Tibial nerve (tissue), 4 donors: ENCODE results near the gene NBL1. TPM values are rescaled to one million over a fixed set of nuclear protein-coding genes. Genes with fewer than 3 reads are reported as not detected.

Experiments
- DNase-seq, 2 donors: peaks; one replicate each; pipeline ENCODE4 v3.0.0-alpha.2; 2019; ENCODE audit warnings: low spot score in 2 of 2
- H3K27ac ChIP-seq, 4 donors: fragments of 200-600 bp; sonication (generic) in 3 of 4; one replicate each; pipeline ENCODE4 v1.5.1; 2017 to 2019; ENCODE audit warnings: mild to moderate bottlenecking in 1 of 4
- H3K27me3 ChIP-seq, 2 donors: fragments of 200-600 bp; sonication (generic) in 1 of 2; one replicate each; pipeline versions ENCODE4 v1.5.1 to v1.6.0; 2017 to 2019
- H3K36me3 ChIP-seq, 3 donors: fragments of 200-600 bp; sonication (generic); one replicate each; pipeline ENCODE4 v1.5.1; 2018 to 2019
- H3K4me1 ChIP-seq, 4 donors: fragments of 200-600 bp; sonication (generic) in 3 of 4; one replicate each; pipeline ENCODE4 v1.5.1; 2017 to 2019
- H3K4me3 ChIP-seq, 4 donors: fragments of 200-600 bp; sonication (generic) in 3 of 4; one replicate each; pipeline ENCODE4 v1.5.1; 2017 to 2019; ENCODE audit warnings: mild to moderate bottlenecking in 1 of 4, moderate library complexity in 1 of 4
- H3K9me3 ChIP-seq, 4 donors: fragments of 200-600 bp; sonication (generic) in 3 of 4; one replicate each; pipeline ENCODE4 v1.5.1; 2017 to 2019
- EP300 ChIP-seq, 2 donors: sonication (generic); formaldehyde crosslinking; IDR thresholded peaks; one replicate each; pipeline ENCODE4 v1.6.1; 2017; ENCODE audit warnings: antibody characterized with exemption in 2 of 2, mild to moderate bottlenecking in 1 of 2
- POLR2A ChIP-seq, 2 donors: fragments of 450-650 bp; IDR thresholded peaks; one replicate each; pipeline ENCODE4 v1.6.1; 2017; ENCODE audit warnings: antibody characterized with exemption in 2 of 2, mild to moderate bottlenecking in 2 of 2, moderate library complexity in 2 of 2
- WGBS, 2 donors: methylation state at CpG; one replicate each; pipeline ENCODE4 v1.1.5; 2018; 5-methylcytosine and 5-hydroxymethylcytosine counted together
- total RNA-seq, 4 donors: library from RNA; depleted of rRNA; stranded (reverse); fragments of >200 nt; gene quantifications; one replicate each; pipeline ENCODE4 v1.1.0, GENCODE V29; 2016
- TF ChIP-seq, protein P1 (sequence below), 5 experiments: fragments of 200-600 bp in 3 of 5; fragments of 450-650 bp in 2 of 5; sonication (generic) in 3 of 5; IDR thresholded peaks; one replicate each; pipeline ENCODE4 v1.5.1; 2016 to 2019; ENCODE audit warnings: antibody characterized with exemption in 5 of 5, mild to moderate bottlenecking in 3 of 5, moderate library complexity in 2 of 5

The NBL1 gene, protein sequence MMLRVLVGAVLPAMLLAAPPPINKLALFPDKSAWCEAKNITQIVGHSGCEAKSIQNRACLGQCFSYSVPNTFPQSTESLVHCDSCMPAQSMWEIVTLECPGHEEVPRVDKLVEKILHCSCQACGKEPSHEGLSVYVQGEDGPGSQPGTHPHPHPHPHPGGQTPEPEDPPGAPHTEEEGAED
- 100 to 1,000 TPM in 2 of 4 donors, 10 to 100 TPM in 2; 71.9 to 157 (median 92.0) TPM for total RNA-seq

DNA sequence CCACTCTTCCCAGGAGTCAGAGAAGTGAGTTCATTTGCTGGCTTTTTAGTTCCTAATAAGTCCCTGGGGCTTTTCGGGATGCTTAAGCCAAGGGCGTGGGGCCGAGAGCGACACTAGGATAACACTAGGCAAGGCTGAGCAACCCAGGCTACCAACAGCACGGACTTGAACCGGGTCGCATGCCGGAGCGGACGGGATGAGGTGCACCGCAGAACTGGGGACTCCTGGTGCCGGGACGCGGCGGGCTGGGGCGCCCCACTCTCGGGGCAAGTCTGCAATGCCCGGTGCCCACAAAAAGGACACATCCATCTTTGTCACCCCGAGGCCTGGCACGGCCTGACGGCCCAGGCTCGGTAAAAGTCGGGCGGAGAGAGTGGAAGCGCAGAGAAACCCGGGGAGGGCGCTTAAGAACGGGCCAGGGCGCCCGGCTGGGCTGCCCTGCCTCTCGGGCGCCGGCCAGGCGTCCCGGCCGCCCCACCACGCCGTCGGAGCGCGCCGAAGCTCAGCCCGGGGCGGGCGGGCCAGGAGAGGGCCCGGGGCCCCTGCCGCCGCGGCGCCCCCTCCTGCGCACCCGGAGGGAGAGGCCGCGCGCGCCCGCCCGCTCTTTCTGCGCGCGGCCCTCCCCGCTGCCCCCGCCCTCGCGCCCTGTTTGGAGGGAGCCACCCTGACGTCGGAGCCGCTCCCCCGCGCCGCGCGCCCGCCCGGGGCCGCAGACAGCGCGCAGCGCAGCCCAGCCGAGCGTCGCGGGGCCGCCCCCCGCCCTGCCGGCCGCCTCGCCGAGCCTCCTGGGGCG lies at the start of gene NBL1:
Gene NBL1, plus strand, starts transcription at position 710 of the 793 bp plus-strand sequence. CDS start 10,720 bp downstream, outside the sequence.
- H3K4me3 ChIP-seq = peak within 1 kb of the TSS; percentile 46 to 72 (median 61)
- no peaks in the 10 kb centered on the region for H3K36me3 ChIP-seq
- peak; percentile 55 to 57 for DNase-seq
- peaks cover 0 to 8% of the 10 kb centered on the region in 2 donors for H3K27me3 ChIP-seq
- WGBS, 2 donors = 2 to 3% methylated on average over 30 to 56 of the region's 90 CpGs
- TF ChIP-seq POLR2A (IDR thresholded peaks at IDR 0.05) (peak in 1 of 2 donors; percentile 62), EP300 (IDR thresholded peaks at IDR 0.05) (peak in 1 of 2 donors; percentile 9)
- TF ChIP-seq, protein P1, sequence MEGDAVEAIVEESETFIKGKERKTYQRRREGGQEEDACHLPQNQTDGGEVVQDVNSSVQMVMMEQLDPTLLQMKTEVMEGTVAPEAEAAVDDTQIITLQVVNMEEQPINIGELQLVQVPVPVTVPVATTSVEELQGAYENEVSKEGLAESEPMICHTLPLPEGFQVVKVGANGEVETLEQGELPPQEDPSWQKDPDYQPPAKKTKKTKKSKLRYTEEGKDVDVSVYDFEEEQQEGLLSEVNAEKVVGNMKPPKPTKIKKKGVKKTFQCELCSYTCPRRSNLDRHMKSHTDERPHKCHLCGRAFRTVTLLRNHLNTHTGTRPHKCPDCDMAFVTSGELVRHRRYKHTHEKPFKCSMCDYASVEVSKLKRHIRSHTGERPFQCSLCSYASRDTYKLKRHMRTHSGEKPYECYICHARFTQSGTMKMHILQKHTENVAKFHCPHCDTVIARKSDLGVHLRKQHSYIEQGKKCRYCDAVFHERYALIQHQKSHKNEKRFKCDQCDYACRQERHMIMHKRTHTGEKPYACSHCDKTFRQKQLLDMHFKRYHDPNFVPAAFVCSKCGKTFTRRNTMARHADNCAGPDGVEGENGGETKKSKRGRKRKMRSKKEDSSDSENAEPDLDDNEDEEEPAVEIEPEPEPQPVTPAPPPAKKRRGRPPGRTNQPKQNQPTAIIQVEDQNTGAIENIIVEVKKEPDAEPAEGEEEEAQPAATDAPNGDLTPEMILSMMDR (IDR thresholded peaks at IDR 0.05) = no peak
- H3K4me1 ChIP-seq = peaks cover 0 to 59% (median 21%) of the 10 kb centered on the region in 4 donors
- no peaks in the 10 kb centered on the region for H3K9me3 ChIP-seq
- peak within 1 kb of the TSS; percentile 86 to 95 (median 90) for H3K27ac ChIP-seq

DNA sequence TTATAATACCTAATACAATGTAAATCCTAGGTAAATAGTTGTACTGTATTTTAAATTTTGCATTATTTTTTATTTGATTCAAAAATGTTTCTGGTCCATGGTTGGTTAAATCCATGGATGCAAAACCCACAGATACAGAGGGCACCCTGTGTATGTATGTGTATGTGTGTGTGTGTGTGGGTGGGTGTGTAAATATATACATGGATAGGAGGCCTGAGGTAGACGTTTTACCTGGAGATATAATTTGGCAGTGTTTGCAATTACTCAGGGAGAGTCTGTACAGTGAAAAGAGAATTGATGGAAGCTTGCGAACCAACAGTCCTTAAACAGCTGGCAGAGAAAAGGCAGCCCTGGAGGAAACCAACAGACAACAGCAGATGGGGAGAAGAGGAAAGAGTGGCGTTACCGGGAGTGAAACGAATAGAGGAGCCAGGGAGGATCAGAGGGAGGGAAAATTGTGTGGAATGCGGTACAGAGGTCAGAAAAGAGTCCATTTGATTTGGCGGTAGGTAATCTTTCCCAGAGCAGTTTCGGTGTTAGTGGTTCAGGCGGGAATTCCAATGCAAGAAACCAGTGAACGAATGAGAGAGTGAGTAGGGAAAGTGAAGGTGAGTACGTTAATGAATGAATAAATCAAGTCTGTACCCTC lies 47.9 kb upstream of the NBL1 start:
- H3K4me3 ChIP-seq = peak overlapping the region; percentile 84 to 99 (median 96)
- H3K9me3 ChIP-seq = no peaks in the 10 kb centered on the region
- no peaks in the 10 kb centered on the region for H3K27me3 ChIP-seq
- TF ChIP-seq POLR2A (IDR thresholded peaks at IDR 0.05) (no peak), EP300 (IDR thresholded peaks at IDR 0.05) (no peak)
- TF ChIP-seq, protein P1 (IDR thresholded peaks at IDR 0.05) = no peak
- peak overlapping the region; percentile 75 to 98 (median 94) for H3K27ac ChIP-seq
- H3K4me1 ChIP-seq = peaks cover 0 to 41% (median 22%) of the 10 kb centered on the region in 4 donors
- DNase-seq = no peak
- WGBS, 2 donors = 4 to 5% methylated on average over 11 of the region's 11 CpGs
- no peaks in the 10 kb centered on the region for H3K36me3 ChIP-seq

DNA sequence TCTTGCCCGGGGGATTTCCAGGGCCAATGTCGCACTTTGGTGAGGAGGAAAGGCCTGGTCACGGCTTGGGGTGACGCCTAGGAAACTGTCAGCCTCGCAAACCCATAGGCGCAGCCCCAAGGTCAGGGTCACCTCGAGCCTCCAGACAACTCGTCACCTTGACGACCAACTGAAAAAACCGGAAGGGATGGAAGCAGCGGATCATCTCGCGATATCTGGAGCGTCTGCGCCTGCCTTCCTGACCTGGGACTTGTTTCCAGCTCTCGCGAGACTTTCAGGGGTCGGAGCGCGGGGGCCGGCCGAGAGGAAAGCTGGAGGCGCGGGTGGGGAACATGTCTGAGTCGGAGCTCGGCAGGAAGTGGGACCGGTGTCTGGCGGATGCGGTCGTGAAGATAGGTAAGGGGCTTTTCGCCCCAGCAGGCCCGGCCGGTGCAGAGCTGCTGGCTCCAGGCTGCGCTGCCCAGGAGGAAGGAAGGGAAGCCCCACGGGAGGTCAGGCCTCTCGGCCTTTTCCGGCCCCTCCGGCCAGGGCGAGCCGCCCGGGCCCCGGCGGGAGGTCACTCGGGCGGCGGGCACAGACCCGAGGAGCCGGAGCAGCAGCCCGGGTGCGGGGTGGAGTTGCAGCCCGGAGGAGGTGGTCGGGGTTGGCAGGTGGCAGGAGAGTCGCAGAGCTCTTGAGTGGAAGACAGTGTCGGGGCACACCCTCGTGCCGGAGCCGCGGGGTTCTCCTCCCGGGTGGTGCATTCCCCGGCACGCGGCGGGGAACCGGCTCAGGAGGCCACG lies 47.2 kb upstream of the NBL1 start:
- no peaks in the 10 kb centered on the region for H3K36me3 ChIP-seq
- no peaks in the 10 kb centered on the region for H3K27me3 ChIP-seq
- DNase-seq = peak; percentile 94
- H3K4me3 ChIP-seq = peak overlapping the region; percentile 84 to 99 (median 96)
- H3K4me1 ChIP-seq = peaks cover 0 to 41% (median 23%) of the 10 kb centered on the region in 4 donors
- H3K27ac ChIP-seq = peak overlapping the region; percentile 75 to 98 (median 94)
- WGBS, 2 donors = 1% methylated on average over 51 to 52 of the region's 65 CpGs
- TF ChIP-seq EP300 (IDR thresholded peaks at IDR 0.05) (peak; percentile 60 to 85), POLR2A (IDR thresholded peaks at IDR 0.05) (peak; percentile 36 to 53)
- TF ChIP-seq, protein P1 (IDR thresholded peaks at IDR 0.05) = peak in 1 of 5 experiments; percentile 10
- H3K9me3 ChIP-seq = no peaks in the 10 kb centered on the region

DNA sequence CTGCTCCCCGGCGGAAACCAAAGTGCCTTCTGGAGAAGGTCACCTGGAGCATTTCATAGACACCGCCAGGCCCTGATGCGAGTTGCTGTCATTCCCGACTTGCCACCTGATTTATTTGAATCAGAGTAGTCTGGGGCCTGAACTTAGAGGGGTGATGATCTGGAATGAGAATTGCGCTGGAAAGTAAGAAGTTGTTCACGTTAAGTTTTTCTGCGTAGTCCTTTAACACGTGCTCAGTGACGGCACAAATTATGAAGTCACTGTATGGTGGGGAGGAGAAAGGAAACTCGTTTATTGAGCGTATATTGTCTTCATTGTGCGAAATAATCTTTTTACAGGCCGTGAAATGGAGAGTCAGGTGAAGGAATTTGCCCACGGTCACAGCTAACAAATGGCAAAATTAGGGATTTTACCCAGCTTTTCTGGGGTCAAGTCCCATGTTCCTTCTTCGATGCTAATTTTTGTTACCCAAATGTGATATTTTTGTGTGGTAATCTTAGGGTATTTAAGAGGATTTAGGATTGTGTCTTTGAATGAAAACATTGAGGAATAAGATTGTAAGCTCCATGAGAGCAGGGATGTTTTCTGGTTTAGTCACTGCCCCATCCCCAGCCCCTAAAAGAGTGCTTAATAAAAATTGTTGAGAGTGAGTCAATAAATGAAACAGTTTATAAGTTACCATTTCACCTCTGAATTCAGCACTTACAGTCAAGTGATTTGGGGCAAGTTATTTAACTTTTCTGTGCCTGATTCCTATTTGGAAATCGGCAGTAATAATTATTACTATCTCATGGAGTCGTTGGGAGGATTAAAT lies 46.4 kb upstream of the NBL1 start:
- H3K27ac ChIP-seq = peak overlapping the region; percentile 75 to 98 (median 94)
- DNase-seq = peak in 1 of 2 donors; percentile 7
- 16 to 17% methylated on average over 17 to 18 of the region's 18 CpGs for WGBS, 2 donors
- H3K27me3 ChIP-seq = no peaks in the 10 kb centered on the region
- no peaks in the 10 kb centered on the region for H3K36me3 ChIP-seq
- TF ChIP-seq, protein P1 (IDR thresholded peaks at IDR 0.05) = no peak
- TF ChIP-seq EP300 (IDR thresholded peaks at IDR 0.05) (no peak), POLR2A (IDR thresholded peaks at IDR 0.05) (no peak)
- H3K4me3 ChIP-seq = peak overlapping the region; percentile 84 to 99 (median 96)
- H3K4me1 ChIP-seq = peaks cover 0 to 45% (median 25%) of the 10 kb centered on the region in 4 donors
- no peaks in the 10 kb centered on the region for H3K9me3 ChIP-seq
